ENCODE measurements around the gene ASGR1.
A peak's percentile ranks its signal among the peaks of the same experiment; 100 is the strongest.
"Not testable (repeated sequence)": the region's sequence is repeated elsewhere in the genome, so short reads cannot be mapped to it uniquely, and the experiment has no call there.

Gene ASGR1

GRCh38 chr17:7184091-7184488 is 4.9 kb upstream of the ASGR1 start:
- no peak overlapping the region for H3K27ac ChIP-seq (ENCODE audit: low read depth, low read length, severe bottlenecking)
- no peaks in the 10 kb centered on the region for H3K9me3 ChIP-seq (ENCODE audit: control insufficient read depth, low read length)
- peaks cover 13% of the 10 kb centered on the region for H3K36me3 ChIP-seq (ENCODE audit: control insufficient read depth, insufficient read depth, low read length)
- 90 to 93% methylated on average over 11 to 14 of the region's 14 CpGs for WGBS, 2 experiments (ENCODE audit: insufficient coverage in 2 of 2)
- no peaks in the 10 kb centered on the region for H3K4me1 ChIP-seq (ENCODE audit: control insufficient read depth, insufficient read depth, low read length, poor library complexity, severe bottlenecking)
- no peak overlapping the region for H3K4me3 ChIP-seq (ENCODE audit: extremely low read depth, insufficient read depth, low read length, poor library complexity, severe bottlenecking)

- H3K27ac ChIP-seq (ENCODE audit: low read depth, low read length, severe bottlenecking) = no peak overlapping the region
- WGBS, 2 experiments (ENCODE audit: insufficient coverage in 2 of 2) = 43 to 73% methylated on average over 1 to 2 of the region's 7 CpGs
- no peaks in the 10 kb centered on the region for H3K4me1 ChIP-seq (ENCODE audit: control insufficient read depth, insufficient read depth, low read length, poor library complexity, severe bottlenecking)
- H3K4me3 ChIP-seq (ENCODE audit: extremely low read depth, insufficient read depth, low read length, poor library complexity, severe bottlenecking) = no peak overlapping the region
- H3K9me3 ChIP-seq (ENCODE audit: control insufficient read depth, low read length) = no peaks in the 10 kb centered on the region
- H3K36me3 ChIP-seq (ENCODE audit: control insufficient read depth, insufficient read depth, low read length) = peaks cover 12% of the 10 kb centered on the region
Observed at GRCh38 chr17:7183433-7184090, 4.4 kb upstream of the ASGR1 start.

DNA sequence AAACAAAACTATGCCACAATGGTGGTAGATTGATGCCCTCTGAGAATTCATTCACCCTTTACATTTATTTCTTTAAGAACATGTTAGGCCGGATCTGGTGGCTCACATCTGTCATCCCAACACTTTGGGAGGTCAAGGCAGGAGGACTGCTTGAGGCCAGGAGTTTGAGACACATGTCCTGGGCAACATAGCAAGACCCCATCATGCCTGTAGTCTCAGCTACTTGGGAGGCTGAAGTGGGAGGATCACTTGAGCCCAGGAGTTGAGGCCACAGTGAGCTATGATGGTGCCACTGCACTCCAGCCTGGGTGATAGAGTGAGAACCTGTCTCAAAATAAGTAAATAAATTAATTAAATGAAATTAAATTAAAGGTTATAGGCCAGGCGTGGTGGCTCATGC is 2.9 kb upstream of the ASGR1 start:
- WGBS, 2 experiments (ENCODE audit: insufficient coverage in 2 of 2) = 83 to 100% methylated on average over 1 to 2 of the region's 2 CpGs
- not testable (repeated sequence) for H3K4me1 ChIP-seq (ENCODE audit: control insufficient read depth, insufficient read depth, low read length, poor library complexity, severe bottlenecking); H3K36me3 ChIP-seq (ENCODE audit: control insufficient read depth, insufficient read depth, low read length); H3K9me3 ChIP-seq (ENCODE audit: control insufficient read depth, low read length); H3K4me3 ChIP-seq (ENCODE audit: extremely low read depth, insufficient read depth, low read length, poor library complexity, severe bottlenecking); H3K27ac ChIP-seq (ENCODE audit: low read depth, low read length, severe bottlenecking)

DNA sequence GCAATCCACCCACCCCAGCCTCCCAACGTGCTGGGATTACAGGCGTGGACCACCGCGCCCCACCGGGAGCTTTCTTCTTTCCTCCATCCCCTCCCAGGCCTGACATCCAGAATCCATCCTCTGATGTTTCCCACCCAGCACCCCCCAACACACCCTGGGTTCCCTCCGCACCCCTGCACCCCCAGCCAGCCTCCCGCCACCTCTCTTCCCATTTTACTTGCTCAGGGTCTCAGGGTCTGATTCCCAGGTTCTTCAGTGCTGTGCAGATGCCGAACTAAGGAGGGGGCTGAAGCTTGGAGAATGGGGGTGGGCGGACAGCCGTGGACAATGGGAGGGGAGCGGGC is 225 bp downstream of the ASGR1 start:
- Histone ChIP-seq H3K27ac (ENCODE audit: low read depth, low read length, severe bottlenecking) (no peak overlapping the region), H3K4me1 (ENCODE audit: control insufficient read depth, insufficient read depth, low read length, poor library complexity, severe bottlenecking) (peaks cover 4% of the 10 kb centered on the region), H3K36me3 (ENCODE audit: control insufficient read depth, insufficient read depth, low read length) (no peaks in the 10 kb centered on the region), H3K9me3 (ENCODE audit: control insufficient read depth, low read length) (no peaks in the 10 kb centered on the region), H3K4me3 (ENCODE audit: extremely low read depth, insufficient read depth, low read length, poor library complexity, severe bottlenecking) (no peak overlapping the region)
- 80 to 95% methylated on average over 5 to 10 of the region's 11 CpGs for WGBS, 2 experiments (ENCODE audit: insufficient coverage in 2 of 2)

GRCh38 chr17:7177954-7178477 is 1.2 kb downstream of the ASGR1 start:
- no peaks in the 10 kb centered on the region for H3K9me3 ChIP-seq (ENCODE audit: control insufficient read depth, low read length)
- H3K27ac ChIP-seq (ENCODE audit: low read depth, low read length, severe bottlenecking) = peak overlapping the region; percentile 67
- H3K4me1 ChIP-seq (ENCODE audit: control insufficient read depth, insufficient read depth, low read length, poor library complexity, severe bottlenecking) = peaks cover 4% of the 10 kb centered on the region
- H3K4me3 ChIP-seq (ENCODE audit: extremely low read depth, insufficient read depth, low read length, poor library complexity, severe bottlenecking) = peak overlapping the region; percentile 51
- WGBS, 2 experiments (ENCODE audit: insufficient coverage in 2 of 2) = 15 to 22% methylated on average over 4 of the region's 18 CpGs
- H3K36me3 ChIP-seq (ENCODE audit: control insufficient read depth, insufficient read depth, low read length) = no peaks in the 10 kb centered on the region

GRCh38 chr17:7177191-7177953 is 1.8 kb downstream of the ASGR1 start:
- Histone ChIP-seq H3K36me3 (ENCODE audit: control insufficient read depth, insufficient read depth, low read length) (no peaks in the 10 kb centered on the region), H3K27ac (ENCODE audit: low read depth, low read length, severe bottlenecking) (peak overlapping the region; percentile 67), H3K9me3 (ENCODE audit: control insufficient read depth, low read length) (no peaks in the 10 kb centered on the region), H3K4me3 (ENCODE audit: extremely low read depth, insufficient read depth, low read length, poor library complexity, severe bottlenecking) (peak overlapping the region; percentile 51), H3K4me1 (ENCODE audit: control insufficient read depth, insufficient read depth, low read length, poor library complexity, severe bottlenecking) (peaks cover 4% of the 10 kb centered on the region)
- 0 to 1% methylated on average over 12 to 13 of the region's 31 CpGs for WGBS, 2 experiments (ENCODE audit: insufficient coverage in 2 of 2)

DNA sequence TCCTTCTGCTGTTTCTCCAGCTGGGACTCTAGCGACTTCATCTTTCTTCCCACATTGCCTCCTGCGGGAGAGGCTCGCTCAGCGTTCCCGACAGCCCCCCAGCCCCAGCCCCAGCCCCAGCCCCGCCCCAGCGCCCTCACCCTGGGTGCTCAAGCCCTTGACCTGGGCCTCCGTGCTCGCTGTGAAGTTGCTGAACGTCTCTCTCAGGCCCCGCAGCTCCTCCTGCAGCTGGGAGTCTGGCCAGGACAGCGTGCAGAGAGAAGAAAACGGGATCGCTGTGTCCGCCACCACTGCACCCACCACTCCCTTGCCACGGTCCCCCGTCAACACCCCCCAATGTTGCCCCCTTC is 2.4 kb downstream of the ASGR1 start:
- WGBS, 2 experiments (ENCODE audit: insufficient coverage in 2 of 2) = 4 to 5% methylated on average over 7 to 10 of the region's 17 CpGs
- Histone ChIP-seq H3K36me3 (ENCODE audit: control insufficient read depth, insufficient read depth, low read length) (no peaks in the 10 kb centered on the region), H3K4me1 (ENCODE audit: control insufficient read depth, insufficient read depth, low read length, poor library complexity, severe bottlenecking) (peaks cover 4% of the 10 kb centered on the region), H3K27ac (ENCODE audit: low read depth, low read length, severe bottlenecking) (no peak overlapping the region), H3K4me3 (ENCODE audit: extremely low read depth, insufficient read depth, low read length, poor library complexity, severe bottlenecking) (peak overlapping the region; percentile 51), H3K9me3 (ENCODE audit: control insufficient read depth, low read length) (no peaks in the 10 kb centered on the region)

DNA sequence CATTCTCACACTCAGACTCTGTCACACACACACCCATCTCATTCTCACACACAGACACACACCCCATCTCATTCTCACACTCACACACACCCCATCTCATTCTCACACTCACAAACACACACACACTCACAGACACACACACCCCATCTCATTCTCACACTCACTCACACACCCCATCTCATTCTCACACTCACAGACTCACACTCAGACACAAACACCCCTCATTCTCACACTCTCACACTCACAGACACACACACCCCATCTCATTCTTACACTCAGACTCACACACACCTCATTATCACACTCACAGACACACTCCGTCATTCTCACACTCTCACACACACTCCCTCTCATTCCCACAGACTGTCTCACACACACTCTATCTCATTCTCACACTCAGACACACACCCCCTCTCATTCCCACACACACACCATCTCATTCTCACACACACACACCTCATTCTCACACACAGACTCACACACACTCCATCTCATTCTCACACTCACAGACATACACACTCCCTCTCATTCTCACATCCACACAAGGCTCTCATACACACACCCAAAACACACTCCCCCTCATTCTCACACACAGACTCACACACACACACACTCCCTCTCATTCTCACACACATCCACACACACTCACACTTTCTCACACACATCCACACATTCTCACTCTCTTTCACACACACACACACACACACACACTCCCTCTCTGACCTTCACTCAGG is 2.9 kb downstream of the ASGR1 start:
- Histone ChIP-seq H3K27ac (ENCODE audit: low read depth, low read length, severe bottlenecking) (no peak overlapping the region), H3K9me3 (ENCODE audit: control insufficient read depth, low read length) (no peaks in the 10 kb centered on the region), H3K4me1 (ENCODE audit: control insufficient read depth, insufficient read depth, low read length, poor library complexity, severe bottlenecking) (peaks cover 4% of the 10 kb centered on the region), H3K4me3 (ENCODE audit: extremely low read depth, insufficient read depth, low read length, poor library complexity, severe bottlenecking) (peak overlapping the region; percentile 51), H3K36me3 (ENCODE audit: control insufficient read depth, insufficient read depth, low read length) (no peaks in the 10 kb centered on the region)
- WGBS, 2 experiments (ENCODE audit: insufficient coverage in 2 of 2) = 82 to 89% methylated on average over 1 of the region's 1 CpG

- Histone ChIP-seq H3K4me1 (ENCODE audit: control insufficient read depth, insufficient read depth, low read length, poor library complexity, severe bottlenecking) (peaks cover 4% of the 10 kb centered on the region), H3K36me3 (ENCODE audit: control insufficient read depth, insufficient read depth, low read length) (no peaks in the 10 kb centered on the region), H3K27ac (ENCODE audit: low read depth, low read length, severe bottlenecking) (no peak overlapping the region), H3K4me3 (ENCODE audit: extremely low read depth, insufficient read depth, low read length, poor library complexity, severe bottlenecking) (no peak overlapping the region), H3K9me3 (ENCODE audit: control insufficient read depth, low read length) (no peaks in the 10 kb centered on the region)
- 91 to 92% methylated on average over 5 of the region's 5 CpGs for WGBS, 2 experiments (ENCODE audit: insufficient coverage in 2 of 2)
Observed at GRCh38 chr17:7175330-7175733, 3.8 kb downstream of the ASGR1 start.

DNA sequence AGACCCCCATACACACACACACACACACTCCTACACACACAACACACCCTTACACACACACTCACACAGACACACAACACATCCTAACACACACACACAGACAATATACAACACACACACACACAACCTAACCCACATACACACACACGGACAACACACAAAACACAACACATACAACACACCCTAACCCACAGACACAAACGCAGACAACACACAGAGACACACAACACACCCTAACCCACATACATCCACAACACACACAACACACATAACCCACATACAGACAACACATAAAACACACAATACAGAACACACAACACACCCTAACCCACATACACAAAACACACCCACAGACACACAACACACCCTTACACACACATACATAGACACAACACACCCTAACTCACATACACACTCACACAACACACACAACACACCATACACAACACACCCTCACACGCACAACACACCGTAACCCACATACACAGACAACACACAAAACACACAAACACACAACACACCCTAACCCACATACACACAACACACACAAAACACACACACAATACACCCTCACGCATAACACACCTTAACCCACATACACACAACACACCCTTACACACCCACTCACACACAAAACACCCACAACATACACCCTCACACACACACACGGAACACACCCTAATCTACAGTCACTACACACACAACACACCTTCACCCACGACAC is 4.4 kb downstream of the ASGR1 start:
- peaks cover 4% of the 10 kb centered on the region for H3K4me1 ChIP-seq (ENCODE audit: control insufficient read depth, insufficient read depth, low read length, poor library complexity, severe bottlenecking)
- no peak overlapping the region for H3K27ac ChIP-seq (ENCODE audit: low read depth, low read length, severe bottlenecking)
- no peak overlapping the region for H3K4me3 ChIP-seq (ENCODE audit: extremely low read depth, insufficient read depth, low read length, poor library complexity, severe bottlenecking)
- H3K9me3 ChIP-seq (ENCODE audit: control insufficient read depth, low read length) = no peaks in the 10 kb centered on the region
- H3K36me3 ChIP-seq (ENCODE audit: control insufficient read depth, insufficient read depth, low read length) = no peaks in the 10 kb centered on the region
- 87 to 91% methylated on average over 6 to 7 of the region's 7 CpGs for WGBS, 2 experiments (ENCODE audit: insufficient coverage in 2 of 2)
